K562 (cell line): ENCODE data around the gene PAX5. TPM values are rescaled to one million over a fixed set of nuclear protein-coding genes. Genes with fewer than 3 reads are reported as not detected.

Experiments
- ATAC-seq: fragments of 200-7000 bp; cut with Tn5 transposase; 3 replicates; pipeline ENCODE4 v1.9.1; 2020; ENCODE audit warnings: moderate library complexity
- BruUV-seq: library from RNA; stranded (reverse); fragments of 400-500 nt; replicated peaks from 2 replicates; lab custom pipeline; 2021; lab: Mats Ljungman, UMichigan
- CTCF ChIA-PET: fragments of 300-600 bp; formaldehyde crosslinking; extraction: SDS; loops from one replicate; lab custom pipeline; 2021; ENCODE audit warnings: low intra/inter-chr PET ratio; lab: Yijun Ruan, JAX
- POLR2A ChIA-PET: fragments of 300-600, 350-650 bp; sonication (Branson Sonifier 250); formaldehyde crosslinking; extraction: SDS; loops from one replicate; lab custom pipeline; 2021; ENCODE audit warnings: antibody characterized with exemption, inconsistent platforms; lab: Yijun Ruan, JAX
- DNase-seq, 4 experiments: peaks; one replicate each; pipeline versions ENCODE4 v3.0.0 to v3.0.0-alpha.2; 2011 to 2018; ENCODE audit warnings: low spot score in 3 of 4, mixed read lengths in 3 of 4; ENCODE audit errors: extremely low read depth in 1 of 4
- FAIRE-seq: peaks from 2 replicates; lab custom pipeline; 2011; peaks lifted over from hg19 to GRCh38; lab: Jason Lieb, UNC
- H2AFZ ChIP-seq: 2 replicates; pipeline ENCODE4 v1.6.0; 2011; ENCODE audit warnings: low read depth, low read length, control low read depth, inconsistent platforms
- H3K27ac ChIP-seq: fragments of 200-600 bp; 3 replicates; pipeline ENCODE4 v1.8.0; 2011; ENCODE audit warnings: low read depth, mild to moderate bottlenecking, control low read depth, inconsistent platforms, low read length, moderate library complexity, mixed read lengths; ENCODE audit errors: extremely low read depth
- H3K27me3 ChIP-seq, 2 experiments: fragments of 300-600 bp in 1 of 2; 2 replicates in 1 of 2; 3 replicates in 1 of 2; pipeline versions ENCODE4 v1.6.0 to v1.8.0; 2011; ENCODE audit warnings: inconsistent platforms in 2 of 2, low read length in 2 of 2, mild to moderate bottlenecking in 1 of 2, mixed read lengths in 1 of 2, moderate library complexity in 1 of 2; ENCODE audit not compliant: control insufficient read depth in 2 of 2, insufficient read depth in 2 of 2
- H3K36me3 ChIP-seq: fragments of 300-600 bp; 3 replicates; pipeline ENCODE4 v1.8.0; 2011; ENCODE audit warnings: mild to moderate bottlenecking, low read length, inconsistent platforms; ENCODE audit not compliant: control insufficient read depth, insufficient read depth
- H3K4me1 ChIP-seq, 2 experiments: fragments of 200-600 bp in 1 of 2; replicated peaks in 1 of 2; 2 replicates in 1 of 2; 3 replicates in 1 of 2; pipeline versions ENCODE4 v1.5.1 to v1.8.0; 2011; ENCODE audit warnings: inconsistent platforms in 2 of 2, low read length in 2 of 2, mild to moderate bottlenecking in 1 of 2, mixed read lengths in 1 of 2, moderate library complexity in 1 of 2; ENCODE audit not compliant: control insufficient read depth in 2 of 2, insufficient read depth in 2 of 2
- H3K4me2 ChIP-seq: 2 replicates; pipeline ENCODE4 v1.6.1; 2011; ENCODE audit warnings: low read length, control low read depth, inconsistent platforms, mixed read lengths; ENCODE audit not compliant: insufficient read depth
- H3K4me3 ChIP-seq: fragments of 200-600 bp; sonication (generic), shearing (Covaris generic); 2 replicates; pipeline ENCODE4 v1.5.1; 2016; ENCODE audit warnings: control low read depth, inconsistent platforms
- H3K79me2 ChIP-seq: fragments of 200-600 bp; 3 replicates; pipeline ENCODE4 v1.8.0; 2011; ENCODE audit warnings: low read length, inconsistent platforms; ENCODE audit not compliant: control insufficient read depth, insufficient read depth
- H3K9ac ChIP-seq, 2 experiments: 2 replicates each; pipeline versions ENCODE4 v1.6.0 to v1.6.1; 2011; ENCODE audit warnings: low read depth in 2 of 2, low read length in 2 of 2, control low read depth in 1 of 2, inconsistent platforms in 1 of 2, mild to moderate bottlenecking in 1 of 2, mixed read lengths in 1 of 2; ENCODE audit not compliant: insufficient read depth in 1 of 2
- H3K9me1 ChIP-seq: one replicate; pipeline ENCODE4 v1.6.0; 2011; ENCODE audit warnings: inconsistent platforms, mild to moderate bottlenecking, low read length, moderate library complexity; ENCODE audit not compliant: control insufficient read depth, insufficient read depth
- H3K9me3 ChIP-seq: replicated peaks from 2 replicates; pipeline ENCODE4 v1.5.1; 2011; ENCODE audit warnings: low read depth, low read length, inconsistent platforms; ENCODE audit not compliant: control insufficient read depth, insufficient read depth
- H4K20me1 ChIP-seq: replicated peaks from 2 replicates; pipeline ENCODE4 v1.6.1; 2011; ENCODE audit warnings: low read length, inconsistent platforms, mixed read lengths; ENCODE audit not compliant: control insufficient read depth, insufficient read depth
- CBFB ChIP-seq: sonication (generic); formaldehyde crosslinking; IDR thresholded peaks from 2 replicates; pipeline ENCODE4 v1.4.0; 2020; ENCODE audit warnings: mild to moderate bottlenecking, missing genetic modification reagents
- CEBPZ ChIP-seq: fragments of 150-350 bp; IDR thresholded peaks from 2 replicates; pipeline ENCODE4 v1.6.1; 2014; ENCODE audit warnings: low read depth, mild to moderate bottlenecking, low read length, borderline replicate concordance
- ESRRB ChIP-seq: fragments of 250-450 bp; sonication (Bioruptor Pico); IDR thresholded peaks from 2 replicates; pipeline ENCODE4 v1.5.0; 2020; ENCODE audit warnings: mild to moderate bottlenecking, moderate library complexity, borderline replicate concordance
- GABPB2 ChIP-seq: fragments of 250-450 bp; sonication (Bioruptor Pico); conservative IDR thresholded peaks from 2 replicates; pipeline ENCODE4 v1.5.1; 2021; ENCODE audit warnings: mild to moderate bottlenecking
- ILK ChIP-seq: fragments of 450-650 bp; IDR thresholded peaks from 2 replicates; pipeline ENCODE4 v1.6.1; 2016; ENCODE audit warnings: missing genetic modification characterization, low read depth, mild to moderate bottlenecking, missing compliant biosample characterization, moderate library complexity, borderline replicate concordance
- MYBL2 ChIP-seq, 2 experiments: fragments of 450-650 bp in 1 of 2; sonication (generic) in 1 of 2; formaldehyde crosslinking in 1 of 2; IDR thresholded peaks; 2 replicates each; pipeline versions ENCODE4 v1.6.1 to v1.8.1; 2017 to 2022; ENCODE audit warnings: borderline replicate concordance in 1 of 2, inconsistent platforms in 1 of 2, low read depth in 1 of 2, mild to moderate bottlenecking in 1 of 2, missing genetic modification reagents in 1 of 2, moderate library complexity in 1 of 2
- NFIX ChIP-seq: fragments of 250-450 bp; sonication (Bioruptor Pico); IDR thresholded peaks from 2 replicates; pipeline ENCODE4 v1.4.0; 2020; ENCODE audit warnings: low read depth, mild to moderate bottlenecking, moderate library complexity
- PATZ1 ChIP-seq: fragments of 250-450 bp; sonication (Bioruptor Pico); IDR thresholded peaks from 2 replicates; pipeline ENCODE4 v1.5.0; 2020; ENCODE audit warnings: mild to moderate bottlenecking, borderline replicate concordance
- PHF21A ChIP-seq: fragments of 450-650 bp; IDR thresholded peaks from 2 replicates; pipeline ENCODE4 v1.6.1; 2017; ENCODE audit warnings: low read depth, borderline replicate concordance
- POLR2H ChIP-seq: IDR thresholded peaks from 2 replicates; pipeline ENCODE4 v1.6.1; 2016; ENCODE audit warnings: missing genetic modification characterization, low read depth, mild to moderate bottlenecking, control low read depth, missing compliant biosample characterization, moderate library complexity
- RBM22 ChIP-seq: fragments of 200-400 bp; formaldehyde crosslinking; IDR thresholded peaks from 2 replicates; pipeline ENCODE4 v1.6.1; 2018; ENCODE audit warnings: low read length, low read depth; ENCODE audit not compliant: poor library complexity, severe bottlenecking
- SMARCC2 ChIP-seq: fragments of 450-650 bp; IDR thresholded peaks from 2 replicates; pipeline ENCODE4 v1.6.1; 2017; ENCODE audit warnings: antibody characterized with exemption, moderate library complexity, mild to moderate bottlenecking, low read depth
- TBP ChIP-seq: optimal IDR thresholded peaks from 2 replicates; pipeline ENCODE3; 2011; ENCODE audit warnings: low read depth, low read length, improper control_type of control experiment
- ZNF175 ChIP-seq: fragments of 200-800 bp; sonication (Bioruptor generic); IDR thresholded peaks from 2 replicates; pipeline ENCODE4 v1.6.1; 2016; ENCODE audit warnings: low read depth, mild to moderate bottlenecking, missing genetic modification characterization, missing compliant biosample characterization
- ZNF253 ChIP-seq: fragments of 250-450 bp; sonication (Bioruptor Pico); conservative IDR thresholded peaks from 2 replicates; pipeline ENCODE4 v1.6.1; 2021; ENCODE audit warnings: mild to moderate bottlenecking
- ZNF41 ChIP-seq: fragments of 250-450 bp; sonication (Bioruptor Pico); conservative IDR thresholded peaks from 2 replicates; pipeline ENCODE4 v1.4.0; 2020; ENCODE audit warnings: mild to moderate bottlenecking
- WGBS: fragments of 100-300 bp; shearing (Covaris generic); methylation state at CpG from one replicate; pipeline ENCODE4 v1.1.6; 2016; ENCODE audit warnings: low coverage, mixed read lengths; ENCODE audit not compliant: insufficient coverage; ENCODE audit errors: missing lambda C conversion rate; 5-methylcytosine and 5-hydroxymethylcytosine counted together
- in situ Hi-C: fragments of 300-500 bp; cut with MboI; formaldehyde crosslinking; loops from 4 replicates; pipeline ENCODE4 v1.15.0; 2018; ENCODE audit warnings: inconsistent platforms, mixed read lengths
- intact Hi-C: fragments of 100-400 bp; cut with micrococcal nuclease; formaldehyde crosslinking; loops from 2 replicates; pipeline ENCODE4 v1.14.2; 2022
- polyA plus RNA-seq, 8 experiments: library from polyadenylated mRNA; depleted of rRNA in 4 of 8; stranded (reverse) in 5 of 8; unstranded in 3 of 8; fragments of >200 nt; fragmentation: Nextera tagmentation in 2 of 8; fragmentation: Illumina TruSeq in 1 of 8; extraction: Ambion mirVana in 2 of 8; extraction: Trizol in 1 of 8; gene quantifications; 2 replicates each; pipeline versions ENCODE4 v1.2.1 to v1.2.3, GENCODE V29; 2011 to 2014; ENCODE audit warnings: inconsistent platforms in 1 of 8, missing spikeins in 1 of 8
- total RNA-seq, 7 experiments: library from RNA; depleted of rRNA in 6 of 7; stranded (reverse); fragments of >200 nt in 6 of 7; fragmentation: Illumina TruSeq in 2 of 7; extraction: Trizol in 2 of 7; gene quantifications; 2 replicates each; pipeline versions ENCODE4 v1.2.1 to v1.2.3, GENCODE V29; 2011 to 2021; ENCODE audit warnings: low replicate concordance in 1 of 7

Gene PAX5
- total and polyA plus RNA-seq, 9 of the 15 experiments (the other 6 are each of a cell fraction or from before 2014, with no cell fraction given): 0.03 to 0.09 TPM; not detected in 7

- no TSS peak for BruUV-seq
- H3K4me3 ChIP-seq: no peak overlapping the region
- ChIA-PET POLR2A (no interaction called here), CTCF (no interaction called here)
- ATAC-seq (no peak), FAIRE-seq (no peak), DNase-seq (no peak)
- H3K9ac ChIP-seq: no peak overlapping the region
- no peak overlapping the region for H3K4me2 ChIP-seq
- intact Hi-C loops (loop anchor here (5.0 kb wide), 1 partner anchor 71 kb away; no protein-coding TSS in a partner anchor), in situ Hi-C loops (no loop called here)
- no peaks in the 10 kb centered on the region for H3K79me2 ChIP-seq
- H3K9me3 ChIP-seq: no peaks in the 10 kb centered on the region
- H3K27ac ChIP-seq: no peak overlapping the region
- no peaks in the 10 kb centered on the region for H3K9me1 ChIP-seq
- H3K4me1 ChIP-seq: no peaks in the 10 kb centered on the region
- H3K27me3 ChIP-seq: peaks cover 6 to 44% of the 10 kb centered on the region in 2 experiments; a peak in 3 of 5 replicates
- 3% methylated on average over 19 of the region's 22 CpGs for WGBS
- no peaks in the 10 kb centered on the region for H3K36me3 ChIP-seq
- H2AFZ ChIP-seq: no peak overlapping the region
- no peaks in the 10 kb centered on the region for H4K20me1 ChIP-seq
- TF ChIP-seq MYBL2 (IDR thresholded peaks at IDR 0.05; ENCODE audit: low read depth): no peak
- no peak for TF ChIP-seq MYBL2 (CRISPR knock-in tag; IDR thresholded peaks at IDR 0.05; ENCODE audit: borderline replicate concordance)
- TF ChIP-seq ILK (tag): no peak
- no peak for TF ChIP-seq PATZ1
- TF ChIP-seq TBP: no peak
- no peak for TF ChIP-seq GABPB2
- TF ChIP-seq PHF21A: no peak
- no peak for TF ChIP-seq CBFB
- no peak for TF ChIP-seq CEBPZ
- TF ChIP-seq ZNF41 (CRISPR knock-in tag): no peak
- TF ChIP-seq POLR2H (tag): no peak
- TF ChIP-seq NFIX (CRISPR knock-in tag): no peak
- TF ChIP-seq SMARCC2: no peak
- TF ChIP-seq ZNF175: no peak
- TF ChIP-seq RBM22: no peak
- no peak for TF ChIP-seq ESRRB
- no peak for TF ChIP-seq ZNF253 (CRISPR knock-in tag)
Measured at GRCh38 chr9:36867672-36868471, 166.2 kb downstream of the PAX5 start.
